Mesodermal cell (in vitro differentiated cells): Measurements from ENCODE around the gene HLF.
A peak's percentile ranks its signal among the peaks of the same experiment; 100 is the strongest.

Experiments used
- H3K27ac ChIP-seq: 2 replicates; pipeline ENCODE4 v1.7.0; 2013; ENCODE audit warnings: mild to moderate bottlenecking, low read depth, low read length, moderate library complexity; ENCODE audit not compliant: severe bottlenecking
- H3K36me3 ChIP-seq: 2 replicates; pipeline ENCODE4 v1.7.1; 2013; ENCODE audit warnings: mild to moderate bottlenecking, low read length, moderate library complexity; ENCODE audit not compliant: control insufficient read depth, insufficient read depth
- H3K4me1 ChIP-seq: one replicate; pipeline ENCODE4 v1.7.1; 2013; ENCODE audit warnings: mild to moderate bottlenecking, low read length; ENCODE audit not compliant: insufficient read depth, control insufficient read depth, poor library complexity, severe bottlenecking
- H3K4me3 ChIP-seq: 2 replicates; pipeline ENCODE4 v1.7.0; 2013; ENCODE audit warnings: low read length, control low read depth, mild to moderate bottlenecking; ENCODE audit not compliant: insufficient read depth, poor library complexity, severe bottlenecking; ENCODE audit errors: extremely low read depth
- H3K9me3 ChIP-seq: 2 replicates; pipeline ENCODE4 v1.7.1; 2013; ENCODE audit warnings: mild to moderate bottlenecking, low read length, moderate library complexity; ENCODE audit not compliant: control insufficient read depth
- WGBS, 2 experiments: methylation state at CpG; one replicate each; pipeline ENCODE4 v1.1.5; 2013; ENCODE audit warnings: missing lambda C conversion rate in 2 of 2; ENCODE audit not compliant: insufficient coverage in 2 of 2; 5-methylcytosine and 5-hydroxymethylcytosine counted together

Gene HLF

DNA sequence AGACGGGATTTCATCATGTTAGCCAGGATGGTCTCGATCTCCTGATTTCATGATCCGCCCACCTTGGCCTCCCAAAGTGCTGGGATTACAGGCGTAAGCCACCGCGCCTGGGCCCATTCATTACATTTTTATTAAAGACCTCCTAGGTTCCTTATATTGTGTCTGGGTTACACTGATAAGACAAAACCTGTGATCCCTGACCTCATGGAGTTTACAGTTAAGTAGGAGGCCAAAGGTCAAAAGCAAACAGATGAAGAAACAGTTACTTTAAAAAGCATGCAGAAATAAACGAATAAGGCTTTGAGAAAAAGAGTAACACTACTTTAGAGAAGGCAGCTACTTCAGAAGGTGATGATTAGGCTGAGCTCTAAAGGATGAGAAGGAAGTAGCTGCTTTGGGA, 14.9 kb upstream of the HLF start:
- no peaks in the 10 kb centered on the region for H3K9me3 ChIP-seq
- no peak overlapping the region for H3K4me3 ChIP-seq
- H3K27ac ChIP-seq = no peak overlapping the region
- no peaks in the 10 kb centered on the region for H3K36me3 ChIP-seq
- H3K4me1 ChIP-seq = no peaks in the 10 kb centered on the region
- 91 to 94% methylated on average over 4 to 5 of the region's 7 CpGs for WGBS, 2 experiments

DNA sequence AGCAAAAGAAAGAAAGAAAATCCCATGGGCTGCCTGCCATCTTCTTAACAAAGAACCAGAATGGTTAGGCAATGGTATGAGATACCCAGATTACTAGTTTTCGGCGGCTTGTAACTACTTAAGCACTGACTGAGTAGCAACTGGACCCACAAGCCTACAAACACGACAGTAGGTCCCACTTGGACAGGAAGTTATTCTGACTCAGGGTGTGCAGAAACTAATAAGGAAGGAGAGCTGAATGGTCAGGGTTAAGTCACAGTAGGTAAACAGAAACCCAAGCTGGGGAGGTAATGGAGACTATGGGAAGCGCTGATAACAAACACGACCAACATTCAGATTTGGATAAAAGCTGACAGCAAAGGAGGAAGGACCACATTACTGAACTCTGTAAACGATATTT, 10.4 kb upstream of the HLF start:
- Histone ChIP-seq H3K4me1 (no peaks in the 10 kb centered on the region), H3K36me3 (no peaks in the 10 kb centered on the region), H3K27ac (no peak overlapping the region), H3K4me3 (no peak overlapping the region), H3K9me3 (no peaks in the 10 kb centered on the region)
- WGBS, 2 experiments = 84 to 92% methylated on average over 4 of the region's 6 CpGs

DNA sequence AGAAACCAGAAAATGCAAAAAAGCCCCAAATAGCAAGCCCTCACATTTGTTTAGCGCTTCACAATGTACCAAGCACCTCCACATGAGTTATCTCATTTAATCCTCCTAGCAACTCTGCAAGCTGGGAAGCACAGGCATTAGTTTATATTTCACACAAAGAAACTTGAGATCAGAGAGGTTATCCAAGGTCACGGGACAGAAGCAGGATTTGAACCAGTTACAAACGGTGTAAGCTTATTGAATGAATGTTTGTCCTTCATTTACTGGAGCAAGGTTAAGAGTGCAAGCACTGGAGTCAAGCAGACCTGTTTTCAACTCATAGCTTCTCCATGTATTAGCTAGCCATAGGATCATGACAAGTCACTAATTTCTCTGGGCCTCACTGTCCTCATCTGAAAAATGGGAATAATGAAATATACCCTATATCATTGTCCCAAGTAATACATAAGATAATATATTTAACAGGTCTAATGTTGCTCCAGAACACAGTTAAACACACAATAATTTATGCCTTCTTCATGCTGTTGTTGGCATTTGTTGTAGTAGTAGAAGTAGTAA, 6.1 kb upstream of the HLF start:
- Histone ChIP-seq H3K9me3 (peaks cover 4% of the 10 kb centered on the region), H3K4me3 (no peak overlapping the region), H3K27ac (no peak overlapping the region), H3K4me1 (no peaks in the 10 kb centered on the region), H3K36me3 (no peaks in the 10 kb centered on the region)
- 93 to 100% methylated on average over 2 to 3 of the region's 3 CpGs for WGBS, 2 experiments

DNA sequence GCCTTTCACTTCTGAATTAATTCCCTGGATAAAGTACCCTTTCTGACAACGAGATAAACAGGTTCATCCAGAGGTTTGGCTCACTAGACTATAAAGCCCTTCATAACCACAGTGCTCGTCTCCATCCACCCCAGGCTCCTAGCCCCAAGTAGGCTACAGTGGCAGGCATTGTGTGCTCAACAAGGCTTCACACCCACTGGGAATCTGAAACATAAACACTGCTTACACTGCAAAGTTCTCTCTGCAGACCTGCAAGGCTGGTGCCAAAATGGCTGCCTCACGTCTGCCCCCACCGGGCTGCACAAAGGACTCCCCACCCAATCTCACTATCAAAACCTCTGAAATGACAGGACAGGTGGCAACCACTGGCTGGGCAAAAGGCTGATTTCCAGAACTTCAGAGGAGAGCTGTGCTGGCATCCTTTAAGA, 5.1 kb upstream of the HLF start:
- peaks cover 4% of the 10 kb centered on the region for H3K4me1 ChIP-seq
- no peak overlapping the region for H3K4me3 ChIP-seq
- no peaks in the 10 kb centered on the region for H3K36me3 ChIP-seq
- H3K27ac ChIP-seq = no peak overlapping the region
- WGBS, 2 experiments = 80 to 83% methylated on average over 3 to 4 of the region's 4 CpGs
- peaks cover 4% of the 10 kb centered on the region for H3K9me3 ChIP-seq

DNA sequence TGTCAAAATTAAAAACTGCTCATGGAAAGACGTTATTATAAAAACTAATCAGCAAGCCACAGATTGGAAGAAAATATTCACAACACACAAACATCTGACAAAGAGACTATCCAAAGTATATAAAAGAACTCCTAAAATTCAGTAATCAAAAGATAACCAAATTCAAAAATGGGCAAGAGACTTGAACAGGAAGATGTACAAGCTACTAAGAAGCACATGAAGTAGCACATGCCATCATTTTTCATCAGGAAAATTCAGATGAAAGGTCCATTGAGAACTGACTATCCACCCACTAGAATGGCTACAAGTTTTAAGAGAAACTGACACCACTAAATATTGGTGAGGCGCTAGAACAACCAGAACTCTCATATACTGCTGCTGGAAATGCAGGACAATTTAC, 3.4 kb upstream of the HLF start:
- 100% methylated on average over 1 of the region's 2 CpGs for WGBS, 2 experiments
- Histone ChIP-seq H3K4me1 (peaks cover 4% of the 10 kb centered on the region), H3K27ac (no peak overlapping the region)

DNA sequence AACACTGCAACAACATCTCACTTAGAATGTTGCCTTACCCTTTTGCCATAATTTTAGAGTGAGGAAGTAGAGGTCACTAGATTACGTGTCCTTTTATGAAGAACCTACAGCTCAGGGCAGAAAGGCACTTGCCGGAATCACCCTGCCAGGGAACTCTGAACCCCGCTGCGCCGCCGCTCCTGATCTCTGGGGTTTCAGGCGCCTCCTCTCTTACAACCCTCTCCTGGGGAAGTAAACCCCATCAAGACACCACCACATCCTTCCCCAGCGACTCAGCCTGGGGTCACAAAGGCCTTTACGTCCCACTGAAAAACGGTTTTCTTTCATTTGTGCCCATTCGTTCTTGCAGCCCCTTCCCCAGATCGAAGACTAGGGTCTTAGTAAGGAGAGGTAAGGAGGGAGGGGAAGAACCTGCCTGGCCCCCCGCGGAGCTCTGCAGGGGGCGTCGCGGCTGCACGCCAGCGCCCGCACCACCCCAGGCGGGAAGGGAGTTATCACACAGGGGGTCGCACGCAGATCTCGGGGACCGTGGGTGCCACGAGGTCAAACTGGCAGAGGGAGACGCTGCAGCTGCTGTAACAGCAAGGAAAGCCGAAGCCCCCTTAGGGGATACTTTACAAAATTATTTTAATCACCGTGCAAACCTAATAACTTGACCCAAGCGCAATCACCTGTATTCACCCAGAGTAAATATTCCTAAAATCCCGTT, 1.0 kb upstream of the HLF start:
- H3K36me3 ChIP-seq = no peaks in the 10 kb centered on the region
- H3K4me3 ChIP-seq = no peak overlapping the region
- H3K27ac ChIP-seq = no peak overlapping the region
- H3K9me3 ChIP-seq = peaks cover 4% of the 10 kb centered on the region
- peaks cover 4% of the 10 kb centered on the region for H3K4me1 ChIP-seq
- WGBS, 2 experiments = 3 to 6% methylated on average over 15 to 25 of the region's 31 CpGs

More for the DNA sequence above, 3.4 kb upstream of the HLF start:
- Histone ChIP-seq H3K36me3 (no peaks in the 10 kb centered on the region), H3K9me3 (peaks cover 4% of the 10 kb centered on the region), H3K4me3 (no peak overlapping the region)

DNA sequence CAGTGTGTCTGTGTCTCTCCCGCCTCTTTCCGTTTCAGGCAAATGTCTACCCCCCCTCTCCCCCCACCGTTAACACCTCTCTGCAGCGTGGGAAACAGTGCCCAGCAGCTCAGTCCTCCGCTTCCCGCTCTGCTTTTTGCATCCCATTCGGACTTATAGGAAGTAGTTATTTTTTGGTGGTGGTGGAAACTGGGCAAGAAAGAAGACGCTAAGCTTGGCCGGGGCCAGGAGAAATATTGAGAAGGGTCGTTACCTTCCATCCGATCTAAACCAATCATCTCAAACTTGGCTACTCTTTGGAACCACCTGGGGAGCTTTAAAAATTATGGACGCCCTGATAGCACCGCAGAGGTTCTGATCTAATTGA, 499 bp upstream of the HLF start:
- WGBS, 2 experiments = 2 to 7% methylated on average over 5 to 8 of the region's 13 CpGs
- peak overlapping the region; percentile 27 for H3K4me3 ChIP-seq

DNA sequence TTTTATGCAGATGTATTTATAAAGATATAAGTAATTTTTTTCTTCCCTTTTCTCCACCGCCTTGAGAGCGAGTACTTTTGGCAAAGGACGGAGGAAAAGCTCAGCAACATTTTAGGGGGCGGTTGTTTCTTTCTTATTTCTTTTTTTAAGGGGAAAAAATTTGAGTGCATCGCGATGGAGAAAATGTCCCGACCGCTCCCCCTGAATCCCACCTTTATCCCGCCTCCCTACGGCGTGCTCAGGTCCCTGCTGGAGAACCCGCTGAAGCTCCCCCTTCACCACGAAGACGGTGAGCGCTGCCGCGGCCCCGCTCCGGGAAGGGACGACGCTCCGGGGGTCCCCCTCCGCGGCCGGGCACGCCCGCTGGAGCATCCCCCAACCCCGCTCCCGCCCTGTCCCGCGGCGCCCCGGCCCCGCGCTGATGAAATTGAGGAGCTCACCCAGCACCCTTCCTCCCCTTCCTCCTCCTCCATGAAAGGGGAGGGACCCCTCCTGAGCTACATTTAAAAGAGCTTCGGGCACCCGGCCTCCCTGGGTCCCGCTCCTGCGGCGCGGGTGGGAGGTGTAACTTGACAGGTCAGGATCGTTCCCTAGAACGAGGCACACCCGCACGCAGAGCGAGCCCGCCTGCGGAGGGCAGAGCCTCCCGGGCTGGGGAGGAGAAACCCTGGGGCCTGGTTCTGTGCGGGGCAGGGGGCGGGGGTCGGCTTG, 706 bp downstream of the HLF start:
- peak overlapping the region; percentile 27 for H3K4me3 ChIP-seq
- H3K4me1 ChIP-seq = peaks cover 4% of the 10 kb centered on the region
- H3K9me3 ChIP-seq = peaks cover 4% of the 10 kb centered on the region
- H3K27ac ChIP-seq = no peak overlapping the region
- H3K36me3 ChIP-seq = no peaks in the 10 kb centered on the region
- WGBS, 2 experiments = 1 to 2% methylated on average over 11 to 34 of the region's 52 CpGs

More for the DNA sequence above, 499 bp upstream of the HLF start:
- no peaks in the 10 kb centered on the region for H3K36me3 ChIP-seq
- peaks cover 4% of the 10 kb centered on the region for H3K9me3 ChIP-seq
- H3K27ac ChIP-seq = no peak overlapping the region
- peaks cover 4% of the 10 kb centered on the region for H3K4me1 ChIP-seq

DNA sequence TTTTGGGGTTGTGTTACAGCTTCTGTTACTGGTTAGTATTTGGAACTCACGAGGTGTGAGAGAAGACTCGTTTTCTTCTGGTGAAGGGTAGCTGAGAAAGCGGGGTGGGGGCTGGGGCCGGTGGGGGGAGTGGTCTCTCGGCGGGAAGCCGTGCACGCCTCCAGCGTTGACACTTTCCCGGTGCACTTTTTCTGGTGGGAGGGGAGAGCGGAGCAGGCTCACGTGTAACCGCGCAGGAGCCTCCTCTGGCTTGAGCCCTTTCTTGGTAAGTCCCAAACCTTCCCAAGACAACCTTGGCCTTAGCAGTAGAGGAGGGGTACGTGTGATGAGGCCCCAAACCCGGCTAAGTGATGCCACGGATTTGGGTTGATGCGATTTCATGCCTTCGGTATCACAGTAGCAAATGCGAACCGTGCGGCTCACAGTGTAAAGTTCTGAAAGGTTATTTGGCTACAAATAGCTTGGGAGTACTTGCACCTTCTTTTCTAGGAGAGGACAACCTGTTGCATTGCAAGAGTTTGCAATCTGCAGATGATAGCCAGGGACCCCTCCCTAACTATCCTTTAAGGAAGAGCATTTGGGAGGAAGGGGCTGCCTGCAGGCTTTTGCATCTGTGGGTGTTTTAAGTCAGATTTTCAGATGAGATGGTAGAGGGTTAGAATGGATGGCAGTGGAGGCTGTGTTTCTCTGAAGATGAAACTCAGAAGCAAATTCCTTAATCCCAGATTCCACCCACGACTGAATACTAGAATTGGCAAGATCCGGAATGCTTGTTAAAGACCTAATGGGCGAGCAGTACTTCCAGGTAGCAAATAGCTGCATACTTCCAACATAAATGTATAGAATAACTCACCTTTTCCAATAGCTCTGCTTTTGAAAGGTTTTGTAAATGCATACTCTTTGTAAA, 1.5 kb downstream of the HLF start:
- Histone ChIP-seq H3K27ac (no peak overlapping the region), H3K9me3 (peaks cover 2% of the 10 kb centered on the region), H3K4me3 (no peak overlapping the region), H3K36me3 (no peaks in the 10 kb centered on the region), H3K4me1 (peaks cover 4% of the 10 kb centered on the region)
- 19 to 24% methylated on average over 10 to 24 of the region's 25 CpGs for WGBS, 2 experiments

DNA sequence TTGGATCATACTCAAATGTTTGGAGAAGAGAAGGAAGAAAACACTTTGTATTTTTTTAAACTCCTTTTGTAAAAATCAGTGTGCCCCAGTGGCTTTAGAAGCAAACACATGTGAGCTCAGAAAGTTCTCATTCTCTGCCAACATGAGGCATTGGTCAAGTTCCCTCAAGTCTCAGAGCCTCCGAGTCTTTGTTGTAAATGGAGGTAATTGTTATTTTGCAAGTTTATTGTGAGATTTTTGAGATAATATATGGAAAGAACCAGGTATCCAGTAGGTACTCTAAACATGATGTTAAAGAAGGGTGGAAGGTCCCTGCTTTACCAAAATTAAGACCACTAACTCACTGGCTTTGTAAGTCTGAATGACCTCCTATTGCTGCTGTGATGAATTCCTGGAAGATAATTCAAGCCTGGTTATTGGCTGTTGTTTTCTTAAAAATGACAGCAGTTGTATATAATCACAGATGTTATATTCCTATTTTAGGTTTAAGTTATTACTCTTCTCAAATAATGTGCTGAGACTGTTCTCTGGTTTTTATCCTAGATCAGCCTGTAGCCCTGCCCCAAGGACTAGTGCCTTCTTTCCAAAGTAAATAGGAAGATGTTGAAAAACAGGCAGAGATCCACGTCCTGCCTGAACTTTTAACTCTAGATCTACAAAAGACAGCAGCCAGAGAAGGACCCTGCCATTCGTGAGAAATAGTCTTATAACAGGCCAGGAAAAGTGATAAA, 2.4 kb downstream of the HLF start:
- Histone ChIP-seq H3K4me1 (peaks cover 4% of the 10 kb centered on the region), H3K9me3 (no peaks in the 10 kb centered on the region), H3K4me3 (no peak overlapping the region), H3K27ac (no peak overlapping the region), H3K36me3 (no peaks in the 10 kb centered on the region)
- WGBS, 2 experiments = 89% methylated on average over 1 of the region's 3 CpGs; no CpG with 5 or more reads in 1 of the 2 experiments
